SK-N-DZ (cell line): Measurements from ENCODE around the gene TMEM52.
A peak's percentile ranks its signal among the peaks of the same experiment; 100 is the strongest.
"Not testable (repeated sequence)": the region's sequence is repeated elsewhere in the genome, so short reads cannot be mapped to it uniquely, and the experiment has no call there.

Source experiments
- DNase-seq: peaks from one replicate; pipeline ENCODE4 v3.0.0-alpha.2; 2015; ENCODE audit warnings: low spot score

TMEM52 gene

DNA sequence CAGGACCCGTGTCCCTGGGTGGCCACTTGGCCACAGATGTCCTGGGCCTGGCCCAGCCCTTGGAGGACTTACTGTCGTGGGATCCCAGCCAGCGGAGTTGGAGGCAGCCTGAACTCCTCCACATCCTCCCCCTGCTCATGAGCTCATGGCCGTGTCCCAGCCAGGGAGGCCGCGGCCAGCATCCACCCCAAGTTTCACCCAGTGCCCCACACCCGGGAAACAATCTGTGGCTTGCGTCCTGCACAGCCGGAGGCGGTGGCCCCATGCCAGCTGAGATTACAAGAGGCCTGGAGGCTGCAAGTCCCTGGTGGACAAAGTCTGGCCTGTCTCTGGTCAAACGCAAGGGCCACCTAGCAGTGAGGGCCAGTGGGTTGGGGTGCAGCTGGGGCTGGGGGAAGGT is 27.5 kb upstream of the TMEM52 start:
- DNase-seq, result no peak

DNA sequence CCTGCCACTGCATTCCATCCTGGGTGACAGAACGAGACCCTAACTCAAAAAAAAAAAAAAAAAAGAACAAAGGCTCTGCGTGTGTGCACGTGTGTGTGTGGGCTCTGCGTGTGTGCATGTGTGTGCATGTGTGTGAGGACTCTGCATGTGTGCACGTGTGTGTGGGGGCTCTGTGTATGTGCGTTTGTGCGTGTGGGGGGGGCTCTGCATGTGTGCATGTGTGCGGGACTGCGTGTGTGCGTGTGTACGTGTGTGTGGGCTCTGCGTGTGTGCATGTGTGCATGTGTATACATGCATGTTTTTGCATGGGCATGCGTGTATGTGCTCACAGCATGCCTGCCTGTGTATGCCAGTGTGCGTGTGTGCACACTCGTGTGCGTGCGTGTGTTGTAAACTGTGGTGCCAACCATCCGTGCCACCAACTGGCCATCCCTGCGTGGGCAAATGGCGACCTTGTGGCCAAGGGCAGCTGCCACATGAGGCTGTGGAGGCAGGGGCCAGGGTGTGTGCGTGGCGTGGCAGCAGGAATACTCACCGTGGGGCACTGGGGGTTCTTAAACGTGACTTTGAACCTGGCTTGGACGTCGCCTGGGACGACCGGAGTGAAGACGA is 26.8 kb upstream of the TMEM52 start:
- DNase-seq, result no peak

DNA sequence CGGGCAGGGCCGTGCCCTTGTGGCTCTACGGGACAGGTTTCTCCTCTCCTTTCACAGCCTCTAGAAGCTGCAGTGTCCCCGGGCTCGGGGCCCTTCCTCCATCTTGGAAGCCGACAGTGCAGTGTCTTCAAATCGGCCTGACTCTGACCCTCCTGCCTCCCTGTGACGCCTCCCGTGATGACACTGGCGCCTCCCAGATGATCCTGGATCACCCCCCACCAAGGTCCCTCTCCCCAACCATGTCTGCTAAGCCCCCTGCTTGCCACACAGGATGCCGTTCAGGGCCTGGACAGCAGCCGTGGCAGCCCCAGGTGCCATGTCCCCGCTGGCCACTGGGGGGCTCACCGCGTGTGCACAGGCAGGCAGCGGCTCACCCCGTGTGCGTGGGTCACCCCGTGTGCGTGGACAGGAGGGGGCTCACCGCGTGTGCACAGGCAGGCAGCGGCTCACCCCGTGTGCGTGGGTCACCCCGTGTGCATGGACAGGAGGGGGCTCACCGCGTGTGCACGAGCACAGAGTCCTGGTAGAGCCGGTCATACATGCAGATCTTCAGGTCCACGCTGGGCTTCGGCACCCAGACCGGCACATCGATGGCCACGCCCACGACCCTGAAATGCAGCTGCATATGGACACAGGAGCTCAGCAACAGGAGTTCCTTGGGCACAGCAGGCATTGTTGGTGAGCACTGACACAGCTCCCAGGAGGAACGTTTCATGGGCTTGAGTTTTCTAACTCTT is 24.9 kb upstream of the TMEM52 start:
- peak; percentile 49 for DNase-seq

DNA sequence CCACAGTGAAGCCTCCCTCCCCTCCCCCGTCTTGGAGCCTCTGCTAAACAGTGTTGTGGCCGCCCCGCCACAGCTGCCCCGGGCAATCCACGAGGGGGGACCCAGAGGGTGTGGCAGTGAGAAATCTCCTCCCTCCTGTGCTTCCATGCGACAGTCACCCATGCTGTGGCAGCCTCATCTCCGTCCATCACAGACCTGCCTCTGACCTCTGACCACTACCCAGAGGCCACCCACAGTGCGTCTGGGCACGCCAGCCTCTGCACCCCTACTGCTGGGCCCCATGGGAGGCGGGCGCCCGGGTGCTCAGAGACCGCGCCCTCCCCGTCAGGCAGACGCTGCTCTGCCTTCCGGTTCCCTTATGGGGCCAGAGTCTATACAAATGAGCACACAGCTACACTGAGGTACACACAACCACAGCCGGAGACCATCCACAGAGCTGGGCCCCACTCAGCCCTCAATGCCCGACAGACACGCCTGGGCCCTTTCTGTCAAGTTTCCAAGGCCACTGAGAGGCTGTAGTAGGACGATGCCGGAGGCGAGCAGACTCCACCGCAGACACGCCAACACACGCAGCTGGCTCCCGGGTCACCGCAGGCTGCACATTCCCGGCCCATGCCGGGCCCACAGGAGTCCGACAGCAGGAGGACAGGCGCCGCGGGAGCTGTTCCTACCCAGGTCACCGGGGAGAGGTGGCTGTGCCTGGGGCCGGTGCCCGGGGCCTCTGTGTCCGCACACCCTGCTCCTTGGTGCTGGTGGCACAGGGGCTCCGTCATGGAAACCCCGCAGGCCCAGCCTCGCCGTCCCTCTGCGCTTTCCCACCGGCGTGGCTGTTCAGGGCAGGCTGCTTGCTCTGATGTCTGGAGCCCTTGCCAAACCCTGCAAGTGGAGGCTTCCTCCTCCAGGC is 23.9 kb upstream of the TMEM52 start:
- no peak for DNase-seq

DNA sequence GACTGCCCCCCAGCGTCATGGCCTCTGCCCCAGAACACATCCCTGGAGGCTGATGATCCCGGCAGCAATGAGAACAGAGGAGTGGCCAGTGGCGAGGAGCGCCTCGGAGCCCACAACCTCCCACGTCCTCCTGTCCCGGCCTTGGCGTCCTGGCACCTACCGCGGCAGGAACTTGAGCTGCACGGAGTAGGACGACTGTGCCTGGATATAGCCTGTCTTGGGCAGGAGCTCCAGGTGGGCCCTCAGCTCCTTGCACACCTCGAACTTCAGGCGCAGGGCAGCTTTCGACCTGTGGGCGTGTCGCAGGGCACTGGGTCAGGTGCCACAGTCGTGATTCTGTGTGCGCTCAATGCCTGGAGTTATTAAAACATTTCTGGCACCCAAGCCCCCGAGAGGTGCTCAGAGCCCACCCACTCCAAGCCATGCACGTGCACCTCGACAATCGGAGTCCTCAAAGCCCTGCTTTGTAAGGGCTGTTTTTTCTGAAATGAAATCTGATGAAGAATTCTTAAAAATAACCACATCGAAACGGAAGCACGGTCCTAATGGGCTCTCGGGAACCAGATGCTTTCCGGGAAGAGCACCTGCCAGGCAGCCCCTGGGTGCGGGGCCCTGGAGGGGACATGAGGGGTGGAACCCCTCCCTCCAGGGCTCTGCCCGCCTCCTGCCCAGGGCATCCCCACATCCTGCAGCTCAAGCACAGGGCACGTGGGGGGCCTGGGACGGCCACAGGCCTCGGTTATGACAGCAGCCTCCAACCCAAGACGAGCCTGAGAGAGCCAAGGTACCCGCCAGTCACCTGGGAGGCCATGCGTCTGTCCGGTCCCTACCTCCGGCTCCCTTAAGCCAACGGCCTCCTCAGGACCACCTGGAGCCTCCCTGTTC is 23.0 kb upstream of the TMEM52 start:
- DNase-seq, result no peak

DNA sequence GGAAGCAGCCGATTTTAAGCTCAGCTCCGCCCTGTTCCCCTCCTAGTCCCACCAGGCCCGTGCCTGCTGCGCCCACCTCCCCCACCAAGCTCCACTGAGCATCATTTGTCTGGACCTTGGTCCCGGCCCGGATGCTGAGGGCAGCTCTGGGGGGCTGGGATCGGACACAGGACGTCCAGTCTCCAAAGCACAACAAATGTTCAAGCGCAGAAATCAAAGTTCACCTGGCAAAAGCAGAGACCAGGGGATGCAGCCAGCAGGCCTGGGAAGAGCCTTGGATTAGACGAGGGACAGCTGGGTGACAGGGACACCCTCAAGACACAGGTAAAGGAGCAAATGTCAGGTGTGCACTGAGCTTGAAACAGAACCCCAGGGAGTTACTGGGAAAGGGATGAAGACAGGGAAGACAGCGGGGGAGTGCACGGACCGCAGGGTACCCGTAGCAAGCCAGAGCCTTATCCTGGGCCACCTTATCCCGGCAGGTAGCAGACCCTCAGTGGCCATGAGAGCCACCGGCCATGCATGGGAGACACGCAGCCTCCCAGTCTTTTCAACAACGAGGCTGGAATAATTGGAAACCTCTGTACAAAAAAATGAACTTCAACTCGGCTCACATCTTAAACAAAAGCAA is 22.2 kb upstream of the TMEM52 start:
- no peak for DNase-seq

DNA sequence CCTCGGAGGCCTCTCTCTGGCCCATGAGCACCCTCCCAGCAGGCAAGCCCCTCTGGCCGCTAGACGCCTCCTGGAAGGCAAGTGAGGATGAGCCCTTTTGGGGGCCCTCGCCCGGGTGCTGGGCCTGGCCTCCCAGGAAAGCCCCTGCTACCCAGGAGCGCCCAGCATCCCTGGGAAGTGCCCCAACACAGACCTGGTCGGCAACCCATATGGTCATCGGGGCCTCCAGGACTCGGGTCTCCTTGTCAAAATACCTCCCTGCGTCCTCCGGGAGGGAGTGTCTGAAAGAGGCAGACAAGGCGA is 21.0 kb upstream of the TMEM52 start:
- DNase-seq, result no peak

DNA sequence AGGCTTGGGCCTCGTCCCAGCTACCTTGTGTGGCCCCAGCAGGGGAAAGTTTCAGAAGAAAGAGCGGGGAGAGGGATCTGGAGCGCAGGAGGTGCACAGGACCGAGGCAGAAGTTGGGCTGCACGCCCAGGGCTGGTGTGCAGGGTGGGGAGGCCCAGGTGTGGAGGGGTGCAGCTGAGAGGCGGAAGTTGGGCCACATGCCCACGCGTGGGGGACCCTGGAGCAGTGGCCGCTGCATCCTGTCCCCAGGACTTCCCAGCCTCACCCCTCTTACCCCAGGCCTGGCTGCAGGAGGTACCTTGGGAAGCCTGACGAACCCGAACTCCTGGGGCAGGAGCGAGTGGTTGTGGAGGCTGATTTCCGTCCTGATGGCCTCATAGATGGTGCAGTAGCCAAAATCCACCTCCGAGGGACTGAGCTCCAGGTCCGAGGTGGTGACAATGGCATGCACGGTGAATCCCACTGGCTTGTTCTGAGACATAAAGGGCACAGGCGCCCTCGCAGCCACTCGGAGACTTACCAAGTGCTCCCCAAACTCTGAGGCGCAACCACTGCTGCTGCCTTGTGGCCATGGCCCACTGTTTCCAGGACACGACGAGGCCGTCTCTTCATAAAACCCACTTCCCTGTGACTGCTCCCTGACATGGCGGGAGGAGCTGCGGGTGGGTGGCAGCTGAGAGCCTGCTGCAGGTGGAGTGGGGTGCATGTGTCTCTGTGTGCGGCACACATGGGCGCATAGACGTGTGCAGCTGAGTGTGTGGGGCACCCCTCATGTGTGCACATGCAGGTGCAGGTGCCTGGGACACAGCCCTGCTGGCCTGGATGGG is 20.4 kb upstream of the TMEM52 start:
- no peak for DNase-seq

DNA sequence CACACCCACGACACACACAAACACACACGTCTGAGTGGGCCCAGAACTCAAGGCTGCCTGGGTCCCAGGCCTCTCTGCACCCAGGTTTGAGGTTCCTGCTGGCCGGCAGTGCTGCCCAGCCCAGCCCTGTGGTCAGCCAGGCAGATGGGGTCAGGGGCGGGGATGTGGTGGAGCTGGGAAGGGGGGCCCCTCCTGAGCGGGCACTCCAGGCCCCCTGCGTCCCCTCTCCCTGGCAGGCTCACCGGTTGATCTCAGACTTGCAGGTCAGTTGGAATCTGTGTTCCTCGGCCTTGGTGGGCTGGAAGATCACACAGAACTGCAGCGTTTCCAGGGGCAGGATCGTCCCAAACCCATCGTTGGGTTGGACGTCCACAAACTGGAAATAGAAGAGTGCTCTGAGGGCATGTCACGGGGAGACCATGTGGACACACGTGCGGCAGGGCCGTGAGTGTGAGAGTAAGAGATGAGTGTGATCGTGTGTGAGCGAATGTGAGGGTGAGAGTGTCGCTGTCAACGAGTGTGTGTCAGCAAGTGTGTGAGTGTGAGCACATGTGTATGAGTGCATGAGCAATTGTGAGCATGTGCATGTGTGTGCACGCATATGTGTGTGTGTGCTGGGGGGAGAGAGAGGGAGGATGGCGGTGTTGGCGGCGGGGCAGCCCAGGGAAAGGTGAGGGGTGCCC is 19.7 kb upstream of the TMEM52 start:
- DNase-seq, result no peak

DNA sequence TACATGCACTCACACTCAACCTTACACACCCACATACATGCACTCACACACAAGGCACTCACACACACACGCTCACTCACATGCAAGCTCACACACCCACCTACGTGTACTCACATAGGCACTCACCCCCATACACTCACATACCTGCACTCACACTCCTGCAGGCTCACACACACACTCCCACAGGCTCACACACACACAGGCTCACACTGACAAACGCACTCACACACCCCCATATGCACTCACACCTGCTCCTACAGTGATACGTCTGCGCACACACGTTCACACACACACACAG is 19.1 kb upstream of the TMEM52 start:
- DNase-seq, result no peak

DNA sequence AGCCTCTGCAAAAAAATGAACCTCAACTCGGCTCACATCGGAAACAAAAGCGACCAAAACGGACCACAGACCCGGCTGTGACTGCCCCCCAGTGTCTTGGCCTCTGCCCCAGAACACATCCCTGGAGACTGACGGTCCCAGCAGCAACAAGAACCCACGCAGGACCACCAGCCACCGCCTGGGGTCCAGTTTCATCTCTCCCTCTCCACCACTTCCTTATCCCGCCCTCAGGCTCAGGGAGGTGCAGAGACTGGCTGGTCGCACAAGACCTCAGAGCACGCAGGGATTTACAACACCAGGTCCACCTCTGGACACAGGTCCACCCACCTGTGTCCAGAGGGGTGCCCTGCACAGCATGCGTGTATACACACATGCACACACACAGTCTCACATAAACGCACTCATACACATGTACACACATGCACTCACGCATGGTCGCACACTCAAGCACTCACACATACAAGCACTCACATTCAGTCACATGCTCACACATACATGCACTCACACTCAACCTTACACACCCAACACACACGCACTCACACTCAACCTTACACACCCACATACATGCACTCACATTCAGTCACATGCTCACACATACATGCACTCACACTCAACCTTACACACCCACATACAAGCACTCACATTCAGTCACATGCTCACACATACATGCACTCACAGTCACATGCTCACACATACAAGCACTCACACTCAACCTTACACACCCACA is 18.6 kb upstream of the TMEM52 start:
- DNase-seq, result no peak

DNA sequence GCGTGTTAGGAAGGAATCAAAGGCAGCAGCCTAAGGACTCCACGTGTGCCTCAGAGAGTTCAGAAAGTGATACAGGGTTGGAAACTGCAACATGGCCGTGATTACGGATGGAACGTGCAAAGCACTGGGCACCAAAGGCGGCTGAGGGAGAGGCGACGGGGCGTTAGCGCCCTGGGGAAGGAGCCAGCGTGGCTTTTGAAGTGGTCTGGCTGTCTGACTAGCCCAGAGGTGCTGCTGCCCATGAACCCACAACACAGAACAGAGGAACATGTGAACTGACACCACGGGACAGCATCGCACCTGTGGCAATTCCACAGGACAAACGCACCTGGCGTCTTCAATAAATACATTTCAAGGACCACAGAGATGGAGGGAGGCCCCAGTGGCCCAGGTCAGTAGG is 18.0 kb upstream of the TMEM52 start:
- no peak for DNase-seq

DNA sequence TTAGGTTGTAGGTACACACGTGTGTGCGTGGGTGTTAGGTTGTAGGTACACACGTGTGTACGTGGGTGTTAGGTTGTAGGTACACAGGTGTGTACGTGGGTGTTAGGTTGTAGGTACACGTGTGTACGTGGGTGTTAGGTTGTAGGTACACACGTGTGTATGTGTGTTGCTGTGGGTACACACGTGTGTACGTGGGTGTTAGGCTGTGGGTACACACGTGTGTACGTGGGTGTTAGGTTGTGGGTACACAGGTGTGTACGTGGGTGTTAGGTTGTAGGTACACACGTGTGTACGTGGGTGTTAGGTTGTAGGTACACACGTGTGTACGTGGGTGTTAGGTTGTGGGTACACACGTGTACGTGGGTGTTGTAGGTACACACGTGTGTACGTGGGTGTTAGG is 15.8 kb upstream of the TMEM52 start:
- DNase-seq, result not testable (repeated sequence)

DNA sequence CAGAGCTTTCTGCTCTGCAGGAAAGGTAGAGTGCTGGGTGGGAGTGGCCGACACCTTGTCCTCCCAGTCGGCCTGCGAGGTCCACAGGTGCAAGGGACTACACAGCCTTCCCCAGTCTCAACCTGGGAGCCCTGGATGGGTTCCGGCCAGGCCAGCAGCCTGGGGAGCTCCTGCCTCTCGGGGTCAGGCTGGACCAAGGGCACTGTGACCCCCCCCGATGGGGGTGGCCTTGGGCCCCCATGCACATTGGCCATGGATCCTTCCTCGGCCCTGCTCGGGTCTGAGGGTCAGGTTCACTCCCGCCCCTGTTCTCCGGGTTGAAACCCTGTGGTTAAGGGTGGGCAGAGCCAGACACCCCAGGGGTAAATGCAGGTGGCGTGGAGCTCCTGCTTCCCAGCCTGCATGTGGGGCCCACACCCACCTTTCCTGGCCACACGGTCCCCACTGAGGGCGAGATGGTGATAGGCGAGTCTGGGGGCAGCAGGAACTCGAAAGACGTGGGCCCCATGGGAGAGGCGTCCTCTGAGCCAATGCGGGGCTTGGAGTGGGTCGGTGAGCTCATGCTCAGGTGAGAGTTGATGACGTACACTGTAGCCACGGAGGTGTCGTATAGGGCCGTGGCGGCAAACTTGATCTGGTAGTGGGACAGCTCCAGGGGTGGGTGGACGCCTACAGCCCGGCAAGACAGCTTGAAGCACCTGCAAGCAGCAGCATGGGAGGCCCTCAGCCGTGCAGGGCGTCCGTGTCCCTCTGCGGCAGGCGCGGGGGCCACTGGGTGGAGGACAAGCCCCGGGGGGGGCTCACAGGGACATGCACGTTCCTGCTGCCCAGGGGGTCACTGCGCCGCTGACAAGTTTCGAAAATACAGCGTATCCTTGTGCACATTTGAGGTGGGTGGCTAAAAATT is 10.8 kb upstream of the TMEM52 start:
- DNase-seq, result no peak

DNA sequence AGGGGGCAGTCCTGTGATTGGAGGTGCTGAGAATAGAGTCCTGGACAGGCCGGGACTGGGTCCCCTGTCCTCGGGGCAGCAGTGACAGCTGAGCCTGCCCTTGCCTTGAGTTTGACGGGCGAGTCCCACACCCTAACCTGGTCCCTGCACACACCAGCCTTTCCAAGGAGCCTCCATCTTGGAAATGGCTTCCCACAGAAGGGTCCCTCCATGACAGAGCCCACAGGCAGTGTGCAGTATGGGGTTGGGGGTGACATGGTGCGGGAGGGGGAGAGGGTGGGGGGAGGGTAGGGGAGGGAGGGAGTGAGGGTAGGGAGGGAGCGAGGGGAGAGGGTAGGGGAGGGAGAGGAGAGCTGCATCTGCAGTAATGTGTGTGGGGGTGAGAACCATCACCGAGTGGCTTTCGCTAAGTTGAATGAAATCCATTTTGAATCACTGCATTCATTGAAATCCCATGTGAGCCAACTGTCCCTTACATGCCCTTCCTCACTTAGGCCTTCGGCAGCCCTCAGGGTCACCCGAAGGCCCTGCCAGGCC is 10.1 kb upstream of the TMEM52 start:
- no peak for DNase-seq

DNA sequence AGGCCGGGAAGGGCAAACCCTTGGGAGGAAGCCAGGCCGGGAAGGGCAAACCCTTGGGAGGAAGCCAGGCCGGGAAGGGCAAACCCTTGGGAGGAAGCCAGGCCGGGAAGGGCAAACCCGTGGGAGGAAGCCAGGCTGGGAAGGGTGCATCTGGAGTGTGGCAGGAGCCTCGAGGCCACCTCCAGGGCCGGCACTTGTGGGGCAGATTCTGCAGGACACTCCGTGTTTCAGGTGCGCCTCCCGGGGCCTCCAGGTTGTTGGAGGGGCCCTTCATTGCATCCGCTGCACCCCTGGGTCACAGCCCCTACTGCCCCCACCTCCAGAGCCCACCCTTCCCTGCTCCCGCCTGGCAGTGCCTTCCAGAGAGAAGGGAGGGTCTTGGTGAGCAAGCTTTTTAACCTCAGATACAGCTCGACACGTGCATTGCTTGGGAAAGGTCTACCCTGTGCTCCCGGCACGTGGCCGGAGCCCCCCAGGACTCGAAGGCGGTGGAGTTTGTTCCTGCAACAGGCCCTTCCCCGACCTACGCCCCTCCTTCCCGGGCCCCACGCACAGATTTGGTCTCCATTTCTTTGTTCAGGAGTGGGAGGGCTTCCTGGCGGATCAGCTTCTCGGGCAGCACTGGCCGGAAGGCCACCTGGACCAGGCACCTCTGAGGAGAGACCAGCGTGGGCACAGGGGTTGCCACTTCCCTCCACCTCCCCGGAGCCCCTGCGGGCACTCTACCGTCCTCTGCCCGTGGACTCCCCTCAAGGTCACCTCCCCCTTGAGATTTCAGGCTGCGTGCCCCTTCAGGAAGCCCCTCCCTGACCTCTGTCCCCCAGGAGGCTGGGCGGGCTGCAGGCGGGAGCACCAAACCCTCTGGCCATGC is 9.4 kb upstream of the TMEM52 start:
- no peak for DNase-seq

DNA sequence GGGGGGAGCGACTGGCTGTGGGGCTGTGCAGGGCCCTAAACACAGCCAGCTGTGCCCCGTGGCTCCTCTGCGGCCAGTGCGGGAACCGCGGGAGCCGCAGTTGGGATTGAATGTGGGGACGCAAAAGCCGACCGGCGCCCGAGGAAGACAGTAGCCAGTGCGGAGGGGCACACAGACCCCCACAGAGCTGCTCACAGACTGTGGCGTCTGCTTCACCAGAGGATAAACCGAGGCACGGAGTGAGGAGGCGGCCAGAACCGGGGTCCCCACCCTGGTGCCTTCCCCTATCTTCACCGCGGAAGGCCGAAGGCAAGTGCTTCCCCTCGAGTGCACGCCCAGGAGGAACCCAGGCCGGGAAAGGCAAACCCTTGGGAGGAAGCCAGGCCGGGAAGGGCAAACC is 8.7 kb upstream of the TMEM52 start:
- DNase-seq, result no peak
